SK-N-MC (cell line): ENCODE measurements around the gene ABCF2.
A peak's percentile ranks its signal among the peaks of the same experiment; 100 is the strongest.

ENCODE experiments used
- DNase-seq: peaks from one replicate; pipeline ENCODE4 v3.0.0-alpha.2; 2011; ENCODE audit warnings: low read depth, low spot score
- H3K27ac ChIP-seq: fragments of 200-600 bp; sonication (generic); 2 replicates; pipeline ENCODE4 v1.5.1; 2016; ENCODE audit warnings: mixed run types
- H3K36me3 ChIP-seq: fragments of 200-600 bp; sonication (generic); 2 replicates; pipeline ENCODE4 v1.6.1; 2017; ENCODE audit warnings: antibody characterized with exemption, low read length, mixed read lengths; ENCODE audit not compliant: insufficient read depth
- H3K4me3 ChIP-seq: fragments of 200-600 bp; sonication (generic); 2 replicates; pipeline ENCODE4 v1.5.1; 2016
- H3K9ac ChIP-seq: fragments of 200-600 bp; sonication (generic); 2 replicates; pipeline ENCODE4 v1.8.0; 2017; ENCODE audit warnings: mixed run types, mixed read lengths; ENCODE audit not compliant: insufficient read length
- H3K9me3 ChIP-seq: fragments of 200-600 bp; sonication (generic); 2 replicates; pipeline ENCODE4 v1.6.1; 2017; ENCODE audit warnings: low read depth, mild to moderate bottlenecking, antibody characterized with exemption, low read length, moderate library complexity, mixed read lengths
- EZH2 ChIP-seq: fragments of 200-600 bp; sonication (generic); IDR thresholded peaks from one replicate; pipeline ENCODE4 v1.6.1; 2017; ENCODE audit warnings: antibody characterized with exemption
- FOXP2 ChIP-seq: optimal IDR thresholded peaks from 2 replicates; pipeline ENCODE3; 2011; ENCODE audit warnings: mild to moderate bottlenecking, moderate library complexity; ENCODE audit not compliant: insufficient read depth; ENCODE audit errors: extremely low read length, control extremely low read depth
- POLR2AphosphoS5 ChIP-seq: IDR thresholded peaks from 2 replicates; pipeline ENCODE4 v1.6.1; 2012; ENCODE audit warnings: mild to moderate bottlenecking, low read depth, low read length, borderline replicate concordance

The ABCF2 gene

GRCh38 chr7:151271699-151272355 lies 44.8 kb upstream of the ABCF2 start:
- Histone ChIP-seq H3K9me3 (no peaks in the 10 kb centered on the region), H3K9ac (no peak overlapping the region), H3K27ac (no peak overlapping the region), H3K36me3 (no peaks in the 10 kb centered on the region), H3K4me3 (peak overlapping the region; percentile 34; the same call in 1 of the 2 replicates)
- TF ChIP-seq POLR2AphosphoS5 (no peak), FOXP2 (no peak), EZH2 (no peak)
- peak; percentile 68 for DNase-seq

- TF ChIP-seq EZH2, result no peak
- no peak for TF ChIP-seq FOXP2
- TF ChIP-seq POLR2AphosphoS5, result no peak
- no peak overlapping the region for H3K4me3 ChIP-seq
- no peak overlapping the region for H3K27ac ChIP-seq
- H3K36me3 ChIP-seq, result no peaks in the 10 kb centered on the region
- no peaks in the 10 kb centered on the region for H3K9me3 ChIP-seq
- no peak overlapping the region for H3K9ac ChIP-seq
- DNase-seq, result no peak
Measured at GRCh38 chr7:151269511-151269910, 42.5 kb upstream of the ABCF2 start.

GRCh38 chr7:151265351-151265931 lies 38.4 kb upstream of the ABCF2 start:
- Histone ChIP-seq H3K36me3 (no peaks in the 10 kb centered on the region), H3K27ac (no peak overlapping the region), H3K9ac (no peak overlapping the region), H3K9me3 (no peaks in the 10 kb centered on the region), H3K4me3 (no peak overlapping the region)
- no peak for TF ChIP-seq POLR2AphosphoS5
- TF ChIP-seq FOXP2, result no peak
- TF ChIP-seq EZH2, result no peak
- no peak for DNase-seq

- Histone ChIP-seq H3K27ac (no peak overlapping the region), H3K9ac (no peak overlapping the region), H3K4me3 (no peak overlapping the region), H3K9me3 (no peaks in the 10 kb centered on the region), H3K36me3 (no peaks in the 10 kb centered on the region)
- DNase-seq, result no peak
- TF ChIP-seq POLR2AphosphoS5, result no peak
- no peak for TF ChIP-seq FOXP2
- no peak for TF ChIP-seq EZH2
Measured at GRCh38 chr7:151264615-151265014, 37.6 kb upstream of the ABCF2 start.

GRCh38 chr7:151261529-151261928 lies 34.5 kb upstream of the ABCF2 start:
- no peak for DNase-seq
- Histone ChIP-seq H3K27ac (no peak overlapping the region), H3K36me3 (no peaks in the 10 kb centered on the region), H3K4me3 (no peak overlapping the region), H3K9me3 (no peaks in the 10 kb centered on the region), H3K9ac (no peak overlapping the region)
- TF ChIP-seq POLR2AphosphoS5 (no peak), EZH2 (no peak), FOXP2 (no peak)

GRCh38 chr7:151260883-151261282 lies 33.9 kb upstream of the ABCF2 start:
- DNase-seq, result no peak
- Histone ChIP-seq H3K9ac (no peak overlapping the region), H3K36me3 (no peaks in the 10 kb centered on the region), H3K4me3 (no peak overlapping the region), H3K27ac (no peak overlapping the region), H3K9me3 (no peaks in the 10 kb centered on the region)
- TF ChIP-seq EZH2 (no peak), POLR2AphosphoS5 (no peak), FOXP2 (no peak)

- no peak for DNase-seq
- no peaks in the 10 kb centered on the region for H3K36me3 ChIP-seq
- H3K9me3 ChIP-seq, result no peaks in the 10 kb centered on the region
- no peak overlapping the region for H3K27ac ChIP-seq
- no peak overlapping the region for H3K9ac ChIP-seq
- no peak overlapping the region for H3K4me3 ChIP-seq
- TF ChIP-seq FOXP2, result no peak
- no peak for TF ChIP-seq POLR2AphosphoS5
- no peak for TF ChIP-seq EZH2
Measured at GRCh38 chr7:151260471-151260870, 33.5 kb upstream of the ABCF2 start.

GRCh38 chr7:151257990-151258389 lies 31.0 kb upstream of the ABCF2 start:
- no peak for TF ChIP-seq POLR2AphosphoS5
- no peak for TF ChIP-seq EZH2
- TF ChIP-seq FOXP2, result no peak
- no peak for DNase-seq
- H3K4me3 ChIP-seq, result no peak overlapping the region
- H3K36me3 ChIP-seq, result no peaks in the 10 kb centered on the region
- no peak overlapping the region for H3K27ac ChIP-seq
- H3K9ac ChIP-seq, result no peak overlapping the region
- H3K9me3 ChIP-seq, result no peaks in the 10 kb centered on the region

- H3K9ac ChIP-seq, result no peak overlapping the region
- no peak overlapping the region for H3K4me3 ChIP-seq
- DNase-seq, result no peak
- no peak overlapping the region for H3K27ac ChIP-seq
- TF ChIP-seq POLR2AphosphoS5 (no peak), FOXP2 (no peak), EZH2 (no peak)
- H3K9me3 ChIP-seq, result no peaks in the 10 kb centered on the region
- H3K36me3 ChIP-seq, result no peaks in the 10 kb centered on the region
Measured at GRCh38 chr7:151256410-151257045, 29.5 kb upstream of the ABCF2 start.

GRCh38 chr7:151255390-151255789 lies 28.4 kb upstream of the ABCF2 start:
- Histone ChIP-seq H3K9ac (no peak overlapping the region), H3K27ac (no peak overlapping the region), H3K9me3 (no peaks in the 10 kb centered on the region), H3K36me3 (no peaks in the 10 kb centered on the region), H3K4me3 (no peak overlapping the region)
- no peak for DNase-seq
- TF ChIP-seq POLR2AphosphoS5, result no peak
- TF ChIP-seq FOXP2, result no peak
- no peak for TF ChIP-seq EZH2
